GM12865 (cell line): ENCODE data around the gene PDE4B.
A peak's percentile ranks its signal among the peaks of the same experiment; 100 is the strongest.

ENCODE experiments used
- DNase-seq: peaks from one replicate; pipeline ENCODE4 v3.0.0; 2010; ENCODE audit warnings: low read depth
- H3K4me3 ChIP-seq: 2 replicates; pipeline ENCODE4 v1.5.1; 2011; ENCODE audit warnings: mild to moderate bottlenecking, low read depth, low read length, control low read depth
- TF ChIP-seq, protein P1 (sequence below): IDR thresholded peaks from 2 replicates; pipeline ENCODE4 v1.5.1; 2011; ENCODE audit warnings: low read length, control low read depth, low read depth, inconsistent platforms; ENCODE audit not compliant: insufficient read depth; ENCODE audit errors: missing control alignments

Gene PDE4B

DNA sequence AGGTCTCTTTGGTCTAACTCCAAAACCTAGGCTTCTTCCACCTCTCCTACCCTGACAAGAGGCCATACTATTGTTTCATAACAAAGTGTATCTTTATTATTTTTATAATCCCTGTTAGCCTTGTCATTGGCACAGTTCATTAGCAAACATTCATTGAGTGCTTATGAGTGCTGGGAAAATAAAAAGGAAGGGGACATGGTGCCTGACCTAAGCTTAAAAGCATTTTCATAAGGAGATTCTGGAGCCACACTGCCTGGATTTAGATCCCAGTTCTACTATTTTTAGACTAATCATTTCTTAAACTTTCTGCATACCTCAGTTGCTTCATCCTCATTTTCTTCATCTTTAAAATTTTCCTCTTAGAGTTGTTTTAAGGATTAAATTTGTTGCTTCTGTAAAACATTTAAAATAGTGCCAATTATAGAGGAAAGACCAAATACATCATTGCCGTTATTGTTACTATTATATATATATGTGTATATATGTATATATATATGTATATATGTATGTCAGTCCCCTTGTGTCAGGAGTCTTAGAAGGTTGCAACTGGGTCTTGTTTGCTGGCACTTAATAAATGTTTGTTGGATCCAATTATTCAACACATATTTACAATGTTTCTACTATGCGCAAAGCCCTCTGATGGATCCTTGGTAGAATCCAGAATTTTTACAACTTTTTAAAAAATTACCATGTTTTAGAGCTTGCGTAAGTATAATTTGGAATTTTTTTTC, 490.4 kb downstream of the PDE4B start:
- TF ChIP-seq, protein P1, sequence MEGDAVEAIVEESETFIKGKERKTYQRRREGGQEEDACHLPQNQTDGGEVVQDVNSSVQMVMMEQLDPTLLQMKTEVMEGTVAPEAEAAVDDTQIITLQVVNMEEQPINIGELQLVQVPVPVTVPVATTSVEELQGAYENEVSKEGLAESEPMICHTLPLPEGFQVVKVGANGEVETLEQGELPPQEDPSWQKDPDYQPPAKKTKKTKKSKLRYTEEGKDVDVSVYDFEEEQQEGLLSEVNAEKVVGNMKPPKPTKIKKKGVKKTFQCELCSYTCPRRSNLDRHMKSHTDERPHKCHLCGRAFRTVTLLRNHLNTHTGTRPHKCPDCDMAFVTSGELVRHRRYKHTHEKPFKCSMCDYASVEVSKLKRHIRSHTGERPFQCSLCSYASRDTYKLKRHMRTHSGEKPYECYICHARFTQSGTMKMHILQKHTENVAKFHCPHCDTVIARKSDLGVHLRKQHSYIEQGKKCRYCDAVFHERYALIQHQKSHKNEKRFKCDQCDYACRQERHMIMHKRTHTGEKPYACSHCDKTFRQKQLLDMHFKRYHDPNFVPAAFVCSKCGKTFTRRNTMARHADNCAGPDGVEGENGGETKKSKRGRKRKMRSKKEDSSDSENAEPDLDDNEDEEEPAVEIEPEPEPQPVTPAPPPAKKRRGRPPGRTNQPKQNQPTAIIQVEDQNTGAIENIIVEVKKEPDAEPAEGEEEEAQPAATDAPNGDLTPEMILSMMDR, result no peak
- DNase-seq, result no peak

GRCh38 chr1:66283622-66284041, 490.9 kb downstream of the PDE4B start:
- DNase-seq, result peak; percentile 85
- TF ChIP-seq, protein P1, result no peak
- no peak overlapping the region; the same call in 1 of the 2 replicates for H3K4me3 ChIP-seq

More for the DNA sequence above, 490.4 kb downstream of the PDE4B start:
- H3K4me3 ChIP-seq, result peak overlapping the region; percentile 33; the same call in 1 of the 2 replicates

DNA sequence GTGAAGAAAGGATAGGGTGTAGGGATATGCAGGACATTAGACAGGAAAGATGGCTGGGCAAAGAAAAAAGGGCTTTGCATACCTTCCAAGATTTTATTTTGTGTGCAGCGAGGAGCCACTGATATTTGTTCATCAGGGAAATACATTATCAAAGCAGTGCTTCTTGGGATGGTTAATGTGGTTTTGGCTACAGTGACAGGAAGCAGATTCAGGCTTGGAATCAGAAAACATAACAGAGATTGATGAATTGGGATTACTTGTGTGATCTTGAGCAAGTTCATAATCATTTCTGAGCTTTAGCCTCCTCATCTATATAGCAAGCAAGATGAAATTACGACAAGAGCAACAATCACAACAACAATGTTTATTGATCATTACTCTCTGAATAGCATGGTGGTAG, 492.1 kb downstream of the PDE4B start:
- no peak for DNase-seq
- TF ChIP-seq, protein P1, result no peak
- no peak overlapping the region for H3K4me3 ChIP-seq

DNA sequence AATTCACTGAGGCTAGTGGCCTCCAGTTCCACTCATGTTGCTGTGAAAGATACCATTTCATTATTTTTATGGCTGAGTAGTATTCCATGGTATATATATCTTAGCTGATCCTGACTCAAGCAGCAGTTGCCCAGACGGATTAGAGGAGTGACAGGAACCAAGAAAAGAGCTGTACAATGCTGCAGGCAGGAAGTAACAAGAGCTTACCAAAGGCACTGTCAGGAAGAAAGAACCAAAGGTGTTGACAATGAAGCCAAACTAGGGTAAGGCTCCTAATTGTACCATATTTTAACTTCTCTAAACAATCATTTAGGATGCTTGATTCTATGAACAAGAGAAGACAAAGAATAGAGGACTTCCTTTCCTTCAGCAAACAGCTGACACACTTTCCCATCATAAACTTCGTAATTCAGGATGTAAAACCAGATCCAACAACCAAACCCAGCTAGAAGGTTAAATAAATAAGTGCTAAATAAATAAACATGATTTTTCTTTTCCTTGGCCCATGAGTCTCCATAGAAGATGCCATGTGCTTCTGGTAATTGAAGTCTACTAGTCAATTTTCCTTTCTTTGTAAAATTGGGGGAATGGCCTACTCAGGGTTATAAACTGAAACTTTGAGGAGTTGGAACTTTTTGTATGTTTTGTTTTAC, 493.0 kb downstream of the PDE4B start:
- no peak overlapping the region for H3K4me3 ChIP-seq
- DNase-seq, result peak; percentile 30
- TF ChIP-seq, protein P1, result no peak

DNA sequence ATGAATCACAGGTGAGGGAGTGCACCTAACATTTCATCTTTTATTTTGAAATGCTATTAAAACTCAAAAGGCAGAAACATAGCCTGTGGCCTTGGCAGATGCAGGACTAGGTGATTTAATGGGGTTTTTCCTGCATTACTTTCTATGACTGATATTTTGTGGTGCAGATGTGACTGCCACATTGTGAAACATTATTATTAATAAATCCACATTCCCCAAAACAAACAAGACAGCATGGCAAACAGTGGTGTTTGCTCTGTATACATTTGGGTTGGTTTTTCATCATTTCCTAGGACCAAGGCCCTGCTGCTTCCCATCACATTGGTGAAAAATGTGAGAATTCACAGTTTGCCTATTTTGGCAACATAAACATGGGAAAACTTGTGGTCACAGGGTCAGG, 493.6 kb downstream of the PDE4B start:
- TF ChIP-seq, protein P1, result no peak
- H3K4me3 ChIP-seq, result no peak overlapping the region

GRCh38 chr1:66288048-66288447, 495.4 kb downstream of the PDE4B start:
- no peak overlapping the region for H3K4me3 ChIP-seq
- TF ChIP-seq, protein P1, result no peak
- DNase-seq, result no peak

More for the DNA sequence above, 493.6 kb downstream of the PDE4B start:
- no peak for DNase-seq
